ENCODE data around the gene CTRB2.
"Not testable (repeated sequence)": the region's sequence is repeated elsewhere in the genome, so short reads cannot be mapped to it uniquely, and the experiment has no call there.

The CTRB2 gene

GRCh38 chr16:75246504-75247205 is 39.7 kb upstream of the CTRB2 start:
- TF ChIP-seq, protein P1, sequence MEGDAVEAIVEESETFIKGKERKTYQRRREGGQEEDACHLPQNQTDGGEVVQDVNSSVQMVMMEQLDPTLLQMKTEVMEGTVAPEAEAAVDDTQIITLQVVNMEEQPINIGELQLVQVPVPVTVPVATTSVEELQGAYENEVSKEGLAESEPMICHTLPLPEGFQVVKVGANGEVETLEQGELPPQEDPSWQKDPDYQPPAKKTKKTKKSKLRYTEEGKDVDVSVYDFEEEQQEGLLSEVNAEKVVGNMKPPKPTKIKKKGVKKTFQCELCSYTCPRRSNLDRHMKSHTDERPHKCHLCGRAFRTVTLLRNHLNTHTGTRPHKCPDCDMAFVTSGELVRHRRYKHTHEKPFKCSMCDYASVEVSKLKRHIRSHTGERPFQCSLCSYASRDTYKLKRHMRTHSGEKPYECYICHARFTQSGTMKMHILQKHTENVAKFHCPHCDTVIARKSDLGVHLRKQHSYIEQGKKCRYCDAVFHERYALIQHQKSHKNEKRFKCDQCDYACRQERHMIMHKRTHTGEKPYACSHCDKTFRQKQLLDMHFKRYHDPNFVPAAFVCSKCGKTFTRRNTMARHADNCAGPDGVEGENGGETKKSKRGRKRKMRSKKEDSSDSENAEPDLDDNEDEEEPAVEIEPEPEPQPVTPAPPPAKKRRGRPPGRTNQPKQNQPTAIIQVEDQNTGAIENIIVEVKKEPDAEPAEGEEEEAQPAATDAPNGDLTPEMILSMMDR (IDR thresholded peaks at IDR 0.05; ENCODE audit: poor library complexity, severe bottlenecking) = no peak
- Histone ChIP-seq H3K4me1 (ENCODE audit: insufficient read depth, poor library complexity, severe bottlenecking) (peaks cover 40% of the 10 kb centered on the region), H3K9me3 (ENCODE audit: severe bottlenecking) (no peaks in the 10 kb centered on the region), H3K36me3 (ENCODE audit: low read depth) (peaks cover 21% of the 10 kb centered on the region), H3K27ac (ENCODE audit: poor library complexity, severe bottlenecking) (peak overlapping the region; percentile 94), H3K27me3 (ENCODE audit: insufficient read depth, poor library complexity, severe bottlenecking) (no peaks in the 10 kb centered on the region), H3K4me3 (ENCODE audit: severe bottlenecking) (no peak overlapping the region)
- ATAC-seq (ENCODE audit: low read depth) = no peak
- no peak for DNase-seq (ENCODE audit: low spot score)

- Histone ChIP-seq H3K36me3 (ENCODE audit: low read depth) (peaks cover 26% of the 10 kb centered on the region), H3K27me3 (ENCODE audit: insufficient read depth, poor library complexity, severe bottlenecking) (no peaks in the 10 kb centered on the region), H3K27ac (ENCODE audit: poor library complexity, severe bottlenecking) (peak overlapping the region; percentile 94), H3K4me1 (ENCODE audit: insufficient read depth, poor library complexity, severe bottlenecking) (peaks cover 40% of the 10 kb centered on the region), H3K9me3 (ENCODE audit: severe bottlenecking) (no peaks in the 10 kb centered on the region), H3K4me3 (ENCODE audit: severe bottlenecking) (no peak overlapping the region)
- ATAC-seq (ENCODE audit: low read depth) (peak; percentile 83), DNase-seq (ENCODE audit: low spot score) (peak; percentile 97)
- TF ChIP-seq, protein P1 (IDR thresholded peaks at IDR 0.05; ENCODE audit: poor library complexity, severe bottlenecking) = no peak
Measured at GRCh38 chr16:75244844-75245758, 38.1 kb upstream of the CTRB2 start.

DNA sequence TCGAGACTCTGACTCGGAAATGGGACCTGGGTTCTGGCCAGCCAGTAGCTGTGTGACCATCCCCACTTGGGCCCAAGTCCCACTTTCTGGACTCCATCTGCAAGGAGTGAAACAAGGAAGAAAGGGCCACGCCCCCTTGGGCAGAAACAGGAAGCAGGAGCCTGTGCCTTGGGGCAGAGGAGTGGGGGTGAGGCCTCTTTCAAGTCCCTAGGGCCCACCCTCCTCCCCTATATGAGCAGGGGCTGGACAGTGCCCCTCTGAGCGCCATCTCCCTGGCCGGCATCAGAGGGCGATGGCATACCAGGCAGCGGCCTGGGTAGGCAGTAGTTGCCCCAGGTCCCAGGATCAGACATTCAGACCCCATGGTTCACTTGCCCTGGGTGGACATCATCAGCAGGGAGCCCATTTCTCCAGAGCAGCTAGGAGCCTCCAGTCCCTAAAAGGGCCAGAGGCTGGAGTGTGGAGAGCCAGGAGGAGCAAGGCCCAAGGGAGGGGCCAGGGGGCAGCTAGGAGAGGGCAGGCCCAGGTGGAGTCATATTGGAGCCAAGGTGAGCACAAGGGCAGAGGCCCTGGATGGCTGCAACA is 37.4 kb upstream of the CTRB2 start:
- H3K27ac ChIP-seq (ENCODE audit: poor library complexity, severe bottlenecking) = peak overlapping the region; percentile 94
- no peaks in the 10 kb centered on the region for H3K27me3 ChIP-seq (ENCODE audit: insufficient read depth, poor library complexity, severe bottlenecking)
- ATAC-seq (ENCODE audit: low read depth) = no peak
- TF ChIP-seq, protein P1 (IDR thresholded peaks at IDR 0.05; ENCODE audit: poor library complexity, severe bottlenecking) = no peak
- no peak for DNase-seq (ENCODE audit: low spot score)
- H3K4me3 ChIP-seq (ENCODE audit: severe bottlenecking) = no peak overlapping the region
- H3K36me3 ChIP-seq (ENCODE audit: low read depth) = peaks cover 33% of the 10 kb centered on the region
- peaks cover 37% of the 10 kb centered on the region for H3K4me1 ChIP-seq (ENCODE audit: insufficient read depth, poor library complexity, severe bottlenecking)
- H3K9me3 ChIP-seq (ENCODE audit: severe bottlenecking) = no peaks in the 10 kb centered on the region

DNA sequence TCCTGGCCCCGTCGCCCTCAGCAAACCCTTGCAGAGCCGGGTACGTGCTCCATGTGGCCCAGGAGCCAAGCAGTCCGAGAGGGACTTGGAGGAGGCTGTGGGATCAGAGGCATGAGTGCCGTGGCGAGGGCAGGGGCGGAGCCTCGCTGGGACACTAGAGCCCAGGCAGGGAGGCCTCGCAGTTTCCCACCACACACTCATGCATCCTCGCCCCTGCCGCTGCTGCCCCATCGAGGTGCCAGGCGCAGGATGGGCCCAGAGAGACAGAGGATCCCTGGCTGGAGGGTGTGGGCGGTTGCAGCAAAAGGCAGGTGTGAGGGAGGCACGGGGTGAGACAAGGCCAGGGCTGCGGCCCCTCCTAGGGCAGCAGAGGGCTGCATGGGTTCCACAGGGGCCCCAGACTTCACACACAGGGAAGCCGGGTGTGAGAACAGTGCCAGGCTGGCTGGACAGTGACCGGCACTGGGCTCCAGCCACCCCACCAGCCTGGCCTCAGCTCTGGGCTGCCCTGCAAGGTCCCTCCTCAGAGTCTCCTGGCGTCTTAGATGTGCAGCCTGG is 36.8 kb upstream of the CTRB2 start:
- H3K9me3 ChIP-seq (ENCODE audit: severe bottlenecking) = no peaks in the 10 kb centered on the region
- peaks cover 38% of the 10 kb centered on the region for H3K36me3 ChIP-seq (ENCODE audit: low read depth)
- ATAC-seq (ENCODE audit: low read depth) = no peak
- peaks cover 37% of the 10 kb centered on the region for H3K4me1 ChIP-seq (ENCODE audit: insufficient read depth, poor library complexity, severe bottlenecking)
- peak overlapping the region; percentile 94 for H3K27ac ChIP-seq (ENCODE audit: poor library complexity, severe bottlenecking)
- H3K4me3 ChIP-seq (ENCODE audit: severe bottlenecking) = no peak overlapping the region
- DNase-seq (ENCODE audit: low spot score) = no peak
- TF ChIP-seq, protein P1 (IDR thresholded peaks at IDR 0.05; ENCODE audit: poor library complexity, severe bottlenecking) = no peak
- H3K27me3 ChIP-seq (ENCODE audit: insufficient read depth, poor library complexity, severe bottlenecking) = no peaks in the 10 kb centered on the region

- H3K4me3 ChIP-seq (ENCODE audit: severe bottlenecking); H3K9me3 ChIP-seq (ENCODE audit: severe bottlenecking); H3K27me3 ChIP-seq (ENCODE audit: insufficient read depth, poor library complexity, severe bottlenecking); H3K27ac ChIP-seq (ENCODE audit: poor library complexity, severe bottlenecking); DNase-seq (ENCODE audit: low spot score); ATAC-seq (ENCODE audit: low read depth): not testable (repeated sequence)
- H3K36me3 ChIP-seq (ENCODE audit: low read depth) = peaks cover 45% of the 10 kb centered on the region
- peaks cover 40% of the 10 kb centered on the region for H3K4me1 ChIP-seq (ENCODE audit: insufficient read depth, poor library complexity, severe bottlenecking)
Measured at GRCh38 chr16:75242436-75243078, 35.6 kb upstream of the CTRB2 start.

All from RWPE2 (cell line).